SIG-M5 treated with dmso at 0.1 percent for 504 hours (cell line): Measurements from ENCODE around the gene CNOT1.
A peak's percentile ranks its signal among the peaks of the same experiment; 100 is the strongest.

Source experiments
- DNase-seq: peaks from one replicate; lab custom pipeline; 2025; ENCODE audit not compliant: unreplicated experiment; lab: John Stamatoyannopoulos, UW

Gene CNOT1

GRCh38 chr16:58518980-58519368 is 110.7 kb downstream of the CNOT1 start:
- DNase-seq, result no peak

- no peak for DNase-seq
Measured at GRCh38 chr16:58518083-58518979, 111.3 kb downstream of the CNOT1 start.

- DNase-seq, result peak; percentile 10
Measured at GRCh38 chr16:58516768-58517107, 112.9 kb downstream of the CNOT1 start.

DNA sequence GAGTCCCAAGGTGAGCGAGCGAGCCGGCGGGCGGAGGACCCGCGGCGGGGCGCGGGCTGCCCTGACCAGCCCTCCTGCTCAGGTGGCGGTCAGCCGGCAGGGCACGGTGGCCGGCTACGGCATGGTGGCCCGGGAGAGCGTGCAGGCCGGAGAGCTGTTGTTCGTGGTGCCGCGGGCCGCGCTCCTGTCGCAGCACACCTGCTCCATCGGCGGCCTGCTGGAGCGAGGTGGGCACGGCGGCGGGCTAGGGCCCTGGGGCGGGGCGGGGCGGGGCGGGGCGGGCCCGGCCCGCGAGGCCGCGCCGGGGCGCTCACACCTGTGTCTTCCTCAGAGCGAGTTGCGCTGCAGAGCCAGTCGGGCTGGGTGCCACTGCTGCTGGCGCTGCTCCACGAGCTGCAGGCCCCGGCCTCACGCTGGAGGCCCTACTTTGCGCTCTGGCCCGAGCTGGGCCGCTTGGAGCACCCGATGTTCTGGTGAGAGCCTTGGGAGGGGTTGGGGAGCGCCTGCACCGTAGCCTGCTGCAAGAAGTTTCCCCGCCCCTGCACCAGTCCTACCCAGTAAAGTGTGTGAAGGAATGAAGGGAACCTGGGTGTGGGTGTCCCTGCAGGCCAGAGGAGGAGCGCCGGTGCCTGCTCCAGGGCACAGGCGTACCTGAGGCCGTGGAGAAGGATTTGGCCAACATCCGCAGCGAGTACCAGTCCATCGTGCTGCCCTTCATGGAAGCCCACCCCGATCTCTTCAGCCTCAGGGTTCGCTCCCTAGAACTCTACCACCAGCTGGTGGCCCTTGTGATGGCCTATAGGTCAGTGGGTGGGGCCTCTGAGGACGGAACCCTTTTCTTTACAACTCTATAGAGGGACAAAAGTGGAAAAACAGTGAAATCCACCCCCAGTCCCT is 113.5 kb downstream of the CNOT1 start:
- DNase-seq, result peak; percentile 12

GRCh38 chr16:58515125-58515870 is 114.3 kb downstream of the CNOT1 start, which contains the start of gene SETD6:
SETD6 (plus strand) TSS chr16:58515517; CDS start chr16:58515538, 21 bp downstream.
- peak; percentile 71 for DNase-seq

DNA sequence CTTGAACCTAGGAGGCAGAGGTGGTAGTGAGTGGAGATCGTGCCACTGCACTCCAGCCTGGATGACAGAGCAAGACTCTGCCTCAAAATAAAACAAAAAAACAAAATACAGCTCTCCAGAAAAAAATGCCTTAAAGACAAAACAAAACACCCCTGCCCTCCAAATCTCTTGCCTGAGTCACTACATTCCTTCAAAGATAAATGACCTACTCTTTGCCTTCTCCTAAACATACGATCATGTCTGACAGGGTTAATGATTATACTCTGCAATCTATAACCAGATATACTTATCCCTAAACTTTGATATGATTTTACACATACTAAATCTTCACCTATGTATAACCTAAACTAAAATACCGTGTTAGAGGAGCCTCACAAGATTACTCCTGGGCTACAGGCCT is 115.8 kb downstream of the CNOT1 start:
- DNase-seq, result no peak

- DNase-seq, result peak; percentile 55
Measured at GRCh38 chr16:58511933-58512815, 117.5 kb downstream of the CNOT1 start.

- DNase-seq, result no peak
Measured at GRCh38 chr16:58510776-58511628, 118.6 kb downstream of the CNOT1 start.

GRCh38 chr16:58510097-58510775 is 119.4 kb downstream of the CNOT1 start:
- DNase-seq, result no peak

DNA sequence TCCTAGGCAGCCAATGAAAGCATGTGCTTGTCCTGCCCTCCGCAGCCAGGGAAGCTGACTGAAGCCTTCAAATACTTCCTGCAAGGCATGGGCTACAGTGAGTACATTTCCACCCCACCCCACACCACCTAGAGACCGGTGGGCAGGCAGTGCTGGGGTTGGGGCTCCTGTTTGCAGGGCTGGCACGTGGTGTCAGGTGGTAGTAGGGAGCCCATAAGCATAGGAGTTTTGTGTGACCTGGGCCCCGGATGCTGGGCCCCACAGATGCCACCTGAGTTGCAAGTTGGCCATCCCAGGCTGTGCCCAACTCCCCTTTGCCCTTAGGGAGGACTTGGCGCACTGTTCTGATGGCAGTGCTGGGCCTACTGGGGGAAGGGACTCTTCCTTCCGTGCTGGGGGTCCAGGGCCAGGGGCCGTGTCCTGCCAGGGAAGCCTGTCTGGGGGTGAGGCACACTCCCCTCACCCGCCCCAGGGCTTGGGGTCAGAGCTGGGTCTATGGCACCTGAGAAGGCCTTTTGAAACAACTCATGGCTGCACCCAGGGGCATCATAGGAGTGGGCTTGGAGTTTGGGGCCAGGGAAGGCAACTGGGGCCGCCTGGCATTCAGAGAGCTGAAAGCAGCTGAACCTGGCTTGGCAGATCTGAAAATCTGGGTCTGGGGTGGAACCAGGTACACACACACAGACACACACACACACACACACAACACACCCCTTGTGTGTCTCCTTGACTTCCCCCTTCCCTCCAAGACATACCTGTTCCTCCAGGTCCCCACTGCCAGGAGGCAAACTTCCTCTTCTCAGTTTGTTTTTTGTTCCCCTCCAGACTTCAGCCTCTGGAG is 120.2 kb downstream of the CNOT1 start:
- no peak for DNase-seq

DNA sequence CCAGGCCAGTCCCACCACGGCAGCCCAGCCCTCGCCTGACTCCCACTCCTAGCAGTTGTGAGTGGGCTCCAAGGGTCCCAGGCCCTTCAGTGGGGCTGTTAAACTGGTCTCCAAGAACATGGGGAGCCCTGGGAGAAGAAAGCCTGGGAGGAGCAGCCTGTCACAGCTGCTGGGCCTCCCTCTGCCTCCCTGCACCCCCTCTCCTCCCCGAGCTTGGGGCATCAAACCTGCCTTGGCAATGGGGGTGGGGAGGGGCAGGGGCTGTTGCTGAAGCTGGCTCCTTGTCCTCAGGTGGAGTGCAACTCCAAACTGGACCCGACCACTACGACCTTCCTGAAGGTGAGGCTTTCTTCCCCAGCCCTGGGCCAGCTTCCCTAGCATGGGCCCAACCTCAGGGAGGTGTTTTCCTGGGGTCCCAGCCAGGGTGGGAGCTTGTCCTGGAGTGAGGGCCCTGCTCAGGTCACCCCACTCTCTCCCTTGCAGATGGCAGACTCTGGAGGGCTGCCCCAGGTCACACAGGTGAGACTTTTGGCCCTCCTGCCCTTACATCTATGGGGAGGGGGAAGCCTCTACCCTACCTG is 120.9 kb downstream of the CNOT1 start:
- DNase-seq, result no peak

GRCh38 chr16:58507963-58508670 is 121.5 kb downstream of the CNOT1 start:
- no peak for DNase-seq

DNA sequence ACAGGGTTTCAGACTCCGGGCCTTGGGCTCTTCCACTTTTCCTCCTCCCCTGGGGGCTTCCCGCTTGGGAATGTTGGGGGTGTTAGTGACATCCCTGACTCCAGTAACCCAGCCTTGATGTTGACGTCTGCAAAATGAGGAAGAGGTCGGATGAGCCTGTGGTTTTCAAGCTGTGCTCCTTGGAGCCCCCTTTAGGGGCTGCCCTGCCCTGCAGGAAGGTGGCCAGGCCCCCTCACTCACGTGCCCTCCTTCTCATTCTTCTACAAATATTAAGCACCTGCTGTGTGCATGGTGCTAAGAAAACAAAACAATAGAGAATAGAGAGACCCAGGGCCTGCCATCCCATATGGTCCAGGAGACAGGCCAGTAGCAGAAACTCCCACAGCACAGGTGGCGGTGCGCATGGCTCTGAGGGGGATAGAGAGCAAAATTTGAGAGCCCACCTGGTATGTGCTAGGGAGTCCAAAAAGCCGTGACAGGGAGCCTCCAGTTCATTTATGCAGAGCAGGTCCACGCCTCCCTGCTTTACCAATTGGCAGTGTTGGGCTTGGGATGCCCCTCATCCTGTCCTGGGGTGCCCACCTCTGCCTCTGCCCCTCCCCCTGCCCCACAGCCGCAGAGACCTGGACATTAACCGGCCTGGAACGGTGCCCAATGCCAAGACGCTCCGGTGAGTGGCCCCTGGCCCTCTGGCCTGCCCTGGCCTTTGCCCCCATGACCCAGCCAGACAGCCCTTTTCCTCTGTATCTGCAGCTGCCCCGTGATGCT is 122.2 kb downstream of the CNOT1 start:
- peak; percentile 27 for DNase-seq

DNA sequence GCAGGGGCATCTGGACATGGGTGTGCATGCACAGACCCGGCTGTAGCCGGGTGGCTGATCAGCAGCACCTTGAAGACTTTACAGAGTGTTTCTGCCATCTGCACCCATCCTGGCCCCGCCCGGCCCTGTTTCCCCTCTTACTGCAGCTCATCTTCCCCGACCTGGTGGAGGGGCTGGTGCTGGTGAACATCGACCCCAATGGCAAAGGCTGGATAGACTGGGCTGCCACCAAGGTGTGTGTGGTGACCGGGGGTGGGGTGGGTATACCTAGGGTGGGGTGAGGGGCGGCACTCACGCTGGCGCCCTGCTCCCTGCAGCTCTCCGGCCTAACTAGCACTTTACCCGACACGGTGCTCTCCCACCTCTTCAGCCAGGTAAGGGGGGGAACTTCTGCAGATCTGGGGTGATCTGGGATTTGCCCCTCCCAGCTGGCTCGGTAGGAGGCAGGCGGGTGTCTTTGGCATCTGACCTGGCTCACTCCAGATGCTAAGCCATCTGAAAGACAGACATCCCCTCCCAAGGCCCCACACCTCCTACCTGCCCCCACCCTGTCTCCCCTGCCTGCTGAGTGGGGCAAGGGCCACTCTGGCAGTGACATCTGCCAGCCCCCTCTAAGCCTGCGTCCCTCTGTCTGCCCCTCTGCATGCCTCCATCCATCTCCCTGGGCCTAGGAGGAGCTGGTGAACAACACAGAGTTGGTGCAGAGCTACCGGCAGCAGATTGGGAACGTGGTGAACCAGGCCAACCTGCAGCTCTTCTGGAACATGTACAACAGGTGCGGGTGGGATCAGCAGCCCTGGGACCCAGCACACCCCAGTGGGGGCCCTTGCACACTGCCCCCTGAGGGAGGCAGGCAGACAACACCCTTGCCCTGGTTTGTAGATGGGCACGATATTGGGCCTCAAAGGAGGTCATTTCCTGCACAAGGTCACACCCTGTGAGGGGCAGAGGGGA is 123.1 kb downstream of the CNOT1 start:
- no peak for DNase-seq
